GM12801 (cell line): ENCODE results near the gene CNTNAP5.

Source experiments
- CTCF ChIP-seq: IDR thresholded peaks from one replicate; pipeline ENCODE4 v1.5.1; 2011; ENCODE audit warnings: control low read depth; ENCODE audit not compliant: insufficient read length; ENCODE audit errors: extremely low read depth

Gene CNTNAP5

GRCh38 chr2:124953921-124954320, 928.8 kb downstream of the CNTNAP5 start:
- no peak for TF ChIP-seq CTCF

GRCh38 chr2:124959581-124959980, 934.5 kb downstream of the CNTNAP5 start:
- TF ChIP-seq CTCF = no peak

DNA sequence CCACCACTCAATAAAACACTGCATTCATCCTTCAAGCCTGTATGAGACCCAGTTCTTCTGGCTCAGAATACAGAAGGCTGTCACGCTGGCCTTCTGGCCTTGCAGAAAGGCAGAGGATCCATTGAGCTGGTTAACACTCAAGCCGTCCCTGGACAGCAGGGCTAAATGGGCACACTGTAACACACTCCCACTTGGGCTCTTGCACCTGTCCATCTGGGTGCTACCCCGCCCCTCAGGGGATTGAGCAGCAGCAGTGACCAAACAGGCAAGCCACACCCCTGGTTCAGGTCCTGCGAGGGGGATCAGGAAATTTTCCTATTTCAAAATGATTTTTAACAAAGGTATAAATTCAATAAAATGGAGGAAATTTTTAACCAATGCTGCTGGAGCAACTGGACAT, 936.0 kb downstream of the CNTNAP5 start:
- TF ChIP-seq CTCF = no peak
